Muscle layer of duodenum (tissue), 2 donors: Measurements from ENCODE around the gene MRPL47.
A peak's percentile ranks its signal among the peaks of the same experiment; 100 is the strongest.

Source experiments
- H3K27ac ChIP-seq: one replicate; pipeline ENCODE4 v1.7.0; 2013; ENCODE audit warnings: mild to moderate bottlenecking, low read length
- H3K27me3 ChIP-seq: one replicate; pipeline ENCODE4 v1.7.0; 2013; ENCODE audit warnings: low read depth, mild to moderate bottlenecking, control low read depth, low read length
- H3K36me3 ChIP-seq, 2 donors: one replicate each; pipeline ENCODE4 v1.7.0; 2013; ENCODE audit warnings: low read length in 2 of 2, control low read depth in 1 of 2, mild to moderate bottlenecking in 1 of 2; ENCODE audit not compliant: insufficient read depth in 2 of 2, control insufficient read depth in 1 of 2
- H3K4me1 ChIP-seq, 2 donors: one replicate each; pipeline ENCODE4 v1.7.0; 2013; ENCODE audit warnings: low read length in 2 of 2, mild to moderate bottlenecking in 2 of 2, control low read depth in 1 of 2, moderate library complexity in 1 of 2; ENCODE audit not compliant: insufficient read depth in 2 of 2, control insufficient read depth in 1 of 2
- H3K4me3 ChIP-seq, 2 donors: one replicate each; pipeline ENCODE4 v1.7.0; 2013; ENCODE audit warnings: low read length in 2 of 2, low read depth in 1 of 2, mild to moderate bottlenecking in 1 of 2
- H3K9me3 ChIP-seq, 2 donors: one replicate each; pipeline ENCODE4 v1.7.0; 2013; ENCODE audit warnings: low read length in 2 of 2, control low read depth in 1 of 2, mild to moderate bottlenecking in 1 of 2; ENCODE audit not compliant: control insufficient read depth in 1 of 2
- donor health status: healthy.

Gene MRPL47

DNA sequence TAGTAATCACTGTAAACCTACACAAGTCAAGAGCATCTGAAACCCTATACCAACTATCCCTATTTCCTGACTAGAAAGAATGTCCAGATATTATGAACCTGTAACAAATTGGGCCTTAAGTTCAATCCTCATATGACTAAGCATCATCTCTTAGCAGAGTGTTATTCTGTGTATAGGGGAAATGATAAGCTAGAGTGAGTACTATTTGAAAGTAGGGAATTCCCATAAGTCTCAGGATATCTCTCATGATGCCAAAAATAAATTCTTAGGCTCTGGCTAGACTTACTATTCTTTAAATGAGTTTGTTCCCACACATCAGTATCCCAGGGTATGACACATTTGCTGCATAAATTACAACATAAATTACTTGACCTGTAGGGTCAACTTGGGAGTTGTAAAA, 15.3 kb downstream of the MRPL47 start:
- peaks cover 62 to 79% of the 10 kb centered on the region in 2 donors for H3K36me3 ChIP-seq
- H3K27me3 ChIP-seq, result no peaks in the 10 kb centered on the region
- H3K4me1 ChIP-seq, result peaks cover 0 to 4% of the 10 kb centered on the region in 2 donors
- no peak overlapping the region for H3K4me3 ChIP-seq
- no peaks in the 10 kb centered on the region for H3K9me3 ChIP-seq
- no peak overlapping the region for H3K27ac ChIP-seq

DNA sequence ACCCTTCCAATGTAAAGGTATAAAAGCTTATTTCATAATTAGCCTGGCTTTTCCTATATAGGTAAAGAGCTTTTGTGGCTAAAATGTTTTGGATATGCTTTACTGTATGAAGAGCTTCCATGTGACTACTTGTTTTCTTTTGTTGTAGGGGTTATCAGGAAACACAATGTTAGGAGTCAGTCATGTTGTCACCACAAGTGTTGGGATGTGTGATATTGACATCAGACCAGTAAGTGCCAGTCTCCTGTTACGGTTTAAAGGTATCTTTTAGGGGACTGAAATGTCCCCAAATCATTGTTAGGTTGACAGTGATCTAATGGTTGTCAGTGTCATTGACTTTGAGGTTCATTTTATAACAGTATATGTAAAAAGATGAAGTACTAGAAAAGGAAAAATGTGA, 23.4 kb downstream of the MRPL47 start:
- peaks cover 41 to 44% of the 10 kb centered on the region in 2 donors for H3K36me3 ChIP-seq
- H3K27ac ChIP-seq, result no peak overlapping the region
- H3K27me3 ChIP-seq, result no peaks in the 10 kb centered on the region
- no peaks in the 10 kb centered on the region for H3K9me3 ChIP-seq
- no peak overlapping the region for H3K4me3 ChIP-seq
- no peaks in the 10 kb centered on the region for H3K4me1 ChIP-seq

DNA sequence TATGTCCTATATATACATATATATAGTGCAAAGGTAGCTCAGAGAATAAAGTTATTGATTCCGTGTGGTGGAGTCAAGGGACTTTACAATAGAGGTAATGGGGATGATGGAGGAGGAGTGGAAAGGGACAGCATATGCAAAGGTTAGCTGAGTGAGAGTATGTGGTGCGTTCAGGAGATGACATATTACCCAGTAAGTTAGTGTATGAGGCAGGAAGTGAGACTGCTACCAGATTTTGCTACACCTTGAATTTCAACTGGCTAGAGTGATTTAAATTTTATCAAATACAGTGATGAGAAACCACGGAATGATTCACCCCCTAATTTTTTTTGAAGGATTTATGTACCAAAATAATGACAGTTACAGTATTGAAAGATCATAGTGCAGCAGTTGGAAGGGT, 38.9 kb downstream of the MRPL47 start:
- Histone ChIP-seq H3K4me3 (no peak overlapping the region), H3K9me3 (no peaks in the 10 kb centered on the region), H3K36me3 (peaks cover 7 to 8% of the 10 kb centered on the region in 2 donors), H3K4me1 (peaks cover 7 to 10% of the 10 kb centered on the region in 2 donors), H3K27me3 (no peaks in the 10 kb centered on the region), H3K27ac (no peak overlapping the region)

DNA sequence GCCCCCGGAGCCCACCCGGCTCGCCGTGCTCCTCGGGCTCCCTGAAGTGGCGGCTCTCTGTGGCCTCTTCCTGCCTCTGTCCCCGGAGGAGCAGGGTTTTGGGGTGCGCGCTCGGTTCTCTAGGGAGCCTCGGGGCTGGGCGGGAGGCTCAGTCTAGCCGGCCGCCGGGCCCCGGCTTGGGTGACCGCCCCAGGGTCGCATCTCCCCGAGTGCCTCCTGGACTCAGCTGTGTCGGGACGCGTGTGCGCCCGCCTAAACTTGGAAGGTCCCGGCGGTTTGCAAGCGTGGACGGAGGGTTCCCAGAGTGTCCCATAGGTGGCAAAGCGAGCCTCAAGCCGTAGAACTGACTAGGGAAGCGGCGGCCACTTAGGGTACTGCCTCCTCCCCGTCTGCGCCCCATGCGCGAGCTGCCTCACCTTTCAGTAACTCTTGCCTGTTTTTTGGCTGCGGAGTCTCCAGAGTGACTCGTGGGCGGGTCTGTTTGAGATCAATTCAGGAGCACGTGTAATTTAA, 41.1 kb downstream of the MRPL47 start:
- Histone ChIP-seq H3K4me3 (peak overlapping the region; percentile 78 to 88), H3K27ac (peak overlapping the region; percentile 71), H3K9me3 (no peaks in the 10 kb centered on the region), H3K36me3 (no peaks in the 10 kb centered on the region), H3K27me3 (no peaks in the 10 kb centered on the region), H3K4me1 (peaks cover 7 to 10% of the 10 kb centered on the region in 2 donors)

DNA sequence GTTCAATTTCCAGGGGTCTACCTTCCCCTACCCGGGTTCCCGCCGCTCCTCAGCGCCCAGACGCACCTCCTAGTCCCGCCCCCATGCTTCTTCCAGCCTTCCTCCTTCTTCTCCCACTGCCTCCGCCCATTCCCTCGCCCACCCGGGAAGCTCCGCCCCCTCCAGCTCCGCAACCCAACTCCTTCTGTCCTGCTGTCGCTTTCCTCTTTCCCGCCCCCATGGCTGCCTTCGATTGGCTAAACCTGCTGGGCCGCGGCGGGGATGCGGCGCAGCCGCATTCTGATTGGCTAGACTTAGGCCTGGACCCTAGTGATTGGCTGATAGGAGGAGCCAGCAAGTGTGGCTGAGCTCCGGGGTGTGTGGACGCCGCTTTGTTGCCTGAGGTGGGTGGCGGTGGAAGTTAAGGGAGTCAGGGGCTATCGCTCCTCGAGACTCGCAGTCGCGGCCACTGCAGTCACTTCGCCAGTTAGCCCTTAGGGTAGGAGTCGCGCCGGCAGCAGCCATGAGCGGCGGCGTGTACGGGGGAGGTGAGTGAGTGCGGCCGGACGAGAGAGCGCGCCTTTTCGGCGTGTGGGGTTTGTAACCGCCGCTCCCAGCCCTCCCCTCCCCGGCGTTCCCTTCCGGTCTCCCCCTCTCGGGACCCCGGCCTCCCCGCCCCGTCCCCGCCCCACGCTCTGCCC, 41.7 kb downstream of the MRPL47 start, which contains the start of gene ACTL6A:
TSS of gene ACTL6A (plus strand) at position 336 of the 680 bp plus-strand sequence. CDS start at position 503, 167 bp downstream.
- Histone ChIP-seq H3K36me3 (no peaks in the 10 kb centered on the region), H3K9me3 (no peaks in the 10 kb centered on the region), H3K4me1 (peaks cover 7 to 10% of the 10 kb centered on the region in 2 donors), H3K4me3 (peak within 1 kb of the TSS; percentile 78 to 88), H3K27me3 (no peaks in the 10 kb centered on the region), H3K27ac (peak within 1 kb of the TSS; percentile 71)

DNA sequence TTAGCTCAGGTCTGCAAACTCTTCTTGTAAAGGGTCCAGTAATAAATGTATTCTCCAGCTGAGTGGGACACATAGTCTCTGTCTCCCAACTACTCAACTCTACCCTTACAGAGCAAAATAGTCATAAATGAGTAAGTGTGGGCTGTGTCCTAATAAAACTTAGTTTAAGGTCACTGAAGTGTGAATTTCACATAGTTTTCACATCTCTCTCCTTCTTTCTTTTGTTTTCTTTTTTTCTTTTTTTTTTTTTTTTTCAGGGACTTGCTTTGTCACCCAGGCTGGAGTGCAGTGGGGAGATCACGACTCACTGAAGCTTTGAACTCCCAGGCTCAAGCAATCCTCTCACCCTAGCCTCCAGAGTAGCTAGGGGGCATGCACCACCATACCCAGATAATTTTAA, 43.6 kb downstream of the MRPL47 start:
- Histone ChIP-seq H3K4me3 (no peak overlapping the region), H3K36me3 (no peaks in the 10 kb centered on the region), H3K4me1 (peaks cover 7 to 10% of the 10 kb centered on the region in 2 donors), H3K9me3 (no peaks in the 10 kb centered on the region), H3K27ac (no peak overlapping the region), H3K27me3 (no peaks in the 10 kb centered on the region)

DNA sequence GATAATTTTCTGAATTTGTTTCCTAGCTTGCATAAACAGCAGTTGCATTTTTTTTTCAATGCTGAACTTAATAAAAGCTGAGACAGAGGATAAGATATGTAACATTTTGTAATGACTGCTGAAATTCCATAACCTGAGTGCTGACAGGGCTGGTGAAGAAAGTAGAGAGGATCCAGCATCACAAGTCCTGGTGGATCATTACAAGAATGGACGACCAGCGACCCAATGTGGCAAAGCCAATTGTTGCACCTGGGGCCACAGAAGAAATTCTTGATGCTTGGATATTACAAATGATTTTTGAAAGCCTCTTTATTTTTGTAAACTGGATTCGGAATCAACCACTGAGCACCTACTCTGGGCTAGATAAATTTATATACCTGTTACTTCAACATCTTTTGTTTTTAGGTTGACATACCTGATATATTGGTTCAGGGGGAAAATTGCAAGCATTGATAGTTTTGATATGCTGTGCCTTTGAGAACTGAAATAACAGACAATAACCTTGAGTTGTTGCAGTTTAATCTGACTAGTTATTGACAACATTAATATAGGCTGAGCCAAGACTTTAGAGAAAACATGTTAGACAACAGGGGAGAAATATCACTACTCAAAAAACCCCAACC, 45.6 kb downstream of the MRPL47 start:
- no peaks in the 10 kb centered on the region for H3K9me3 ChIP-seq
- H3K4me1 ChIP-seq, result peaks cover 3% of the 10 kb centered on the region in 2 donors
- no peaks in the 10 kb centered on the region for H3K36me3 ChIP-seq
- H3K27ac ChIP-seq, result no peak overlapping the region
- no peaks in the 10 kb centered on the region for H3K27me3 ChIP-seq
- H3K4me3 ChIP-seq, result no peak overlapping the region

DNA sequence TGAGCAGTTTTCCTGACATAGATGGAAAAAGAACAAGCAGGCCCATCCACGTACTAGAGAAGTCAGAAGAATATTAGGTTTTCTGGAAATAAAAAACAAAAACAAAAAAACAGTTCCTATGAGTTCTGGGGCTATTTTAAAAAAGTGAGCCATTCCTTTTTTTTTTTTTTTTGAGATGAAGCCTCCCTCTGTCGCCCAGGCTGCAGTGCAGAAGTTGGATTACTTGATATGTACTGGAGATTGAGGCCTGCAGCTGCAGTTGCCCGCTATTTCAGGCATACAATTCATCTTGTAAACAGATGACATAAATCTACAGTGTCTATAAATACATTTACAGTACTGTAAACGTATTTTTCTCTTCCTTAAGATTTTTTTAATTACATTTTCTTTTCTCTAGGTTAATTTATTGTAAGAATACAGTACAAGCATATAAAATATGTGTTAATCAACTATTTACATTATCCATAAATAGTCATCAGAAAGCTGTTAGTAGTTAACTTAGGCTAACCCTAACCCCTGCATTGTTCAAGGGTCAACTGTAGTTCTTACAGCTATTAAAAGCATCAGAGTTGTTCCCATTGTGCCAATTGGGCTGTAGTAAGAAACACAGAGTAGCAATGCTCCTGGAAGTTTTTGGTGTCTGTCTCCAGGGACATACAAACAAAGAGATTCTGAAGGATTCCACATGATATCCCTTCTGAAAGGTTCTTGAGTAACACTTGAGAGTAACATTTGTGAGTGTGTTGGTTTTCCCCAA, 52.9 kb downstream of the MRPL47 start:
- Histone ChIP-seq H3K27me3 (no peaks in the 10 kb centered on the region), H3K4me1 (peaks cover 0 to 9% of the 10 kb centered on the region in 2 donors), H3K36me3 (no peaks in the 10 kb centered on the region), H3K9me3 (no peaks in the 10 kb centered on the region), H3K27ac (no peak overlapping the region), H3K4me3 (no peak overlapping the region)

DNA sequence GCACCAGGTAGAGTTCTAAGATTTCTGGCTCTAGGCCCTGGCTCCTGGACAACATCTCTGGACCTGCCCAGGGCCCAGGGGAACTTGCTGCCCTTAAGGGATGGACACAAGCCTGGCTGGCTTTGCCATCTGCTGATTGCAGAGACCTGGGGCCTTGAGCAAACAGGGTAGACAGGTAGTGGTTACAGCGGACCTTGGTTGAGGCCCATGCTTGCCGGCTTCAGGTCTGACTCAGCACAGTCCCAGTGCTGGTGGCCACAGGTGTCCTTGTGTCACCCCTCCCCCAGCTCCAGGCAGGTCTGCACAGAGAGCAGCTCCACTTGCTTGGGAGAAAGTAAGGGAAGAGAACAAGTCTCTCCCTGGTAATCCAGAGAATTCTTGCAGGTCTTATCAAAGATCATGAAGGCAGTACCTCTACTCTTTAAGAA, 57.6 kb downstream of the MRPL47 start:
- H3K36me3 ChIP-seq, result no peaks in the 10 kb centered on the region

DNA sequence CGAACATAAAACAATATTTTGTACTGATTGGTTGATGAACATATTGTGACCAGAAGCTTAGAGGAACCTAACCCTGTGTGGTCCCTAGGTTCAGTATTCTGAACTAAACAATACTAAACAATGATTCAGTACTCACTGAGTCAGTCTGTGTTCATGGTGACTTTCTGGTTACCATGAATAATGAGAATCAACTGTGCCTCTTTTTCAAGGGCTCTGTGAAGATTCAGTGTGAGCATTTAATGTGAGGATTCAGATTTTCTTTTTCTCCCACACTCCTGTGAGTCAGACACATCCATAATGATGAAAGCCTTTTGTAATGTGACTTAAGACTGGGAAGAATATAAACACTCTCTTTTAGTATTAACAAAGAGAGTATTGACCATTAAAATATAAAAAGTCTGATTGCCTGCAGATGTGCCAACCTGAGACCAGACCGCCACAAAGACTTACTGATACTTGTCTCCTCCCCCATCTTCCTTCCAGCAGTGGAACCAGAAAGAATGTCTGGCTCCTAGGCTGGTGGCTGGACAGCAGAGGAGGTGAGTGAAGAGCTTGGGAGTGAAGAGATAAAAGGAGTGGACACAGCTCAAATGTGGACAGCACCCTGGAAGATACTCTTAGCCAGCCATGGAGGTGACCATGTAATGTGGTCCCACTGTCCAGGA, 59.3 kb downstream of the MRPL47 start:
- Histone ChIP-seq H3K27me3 (no peaks in the 10 kb centered on the region), H3K36me3 (no peaks in the 10 kb centered on the region), H3K27ac (no peak overlapping the region), H3K9me3 (no peaks in the 10 kb centered on the region), H3K4me1 (no peaks in the 10 kb centered on the region), H3K4me3 (no peak overlapping the region)

More for the DNA sequence above, 57.6 kb downstream of the MRPL47 start:
- Histone ChIP-seq H3K27ac (no peak overlapping the region), H3K4me1 (peaks cover 0 to 8% of the 10 kb centered on the region in 2 donors), H3K4me3 (no peak overlapping the region), H3K9me3 (no peaks in the 10 kb centered on the region), H3K27me3 (no peaks in the 10 kb centered on the region)

DNA sequence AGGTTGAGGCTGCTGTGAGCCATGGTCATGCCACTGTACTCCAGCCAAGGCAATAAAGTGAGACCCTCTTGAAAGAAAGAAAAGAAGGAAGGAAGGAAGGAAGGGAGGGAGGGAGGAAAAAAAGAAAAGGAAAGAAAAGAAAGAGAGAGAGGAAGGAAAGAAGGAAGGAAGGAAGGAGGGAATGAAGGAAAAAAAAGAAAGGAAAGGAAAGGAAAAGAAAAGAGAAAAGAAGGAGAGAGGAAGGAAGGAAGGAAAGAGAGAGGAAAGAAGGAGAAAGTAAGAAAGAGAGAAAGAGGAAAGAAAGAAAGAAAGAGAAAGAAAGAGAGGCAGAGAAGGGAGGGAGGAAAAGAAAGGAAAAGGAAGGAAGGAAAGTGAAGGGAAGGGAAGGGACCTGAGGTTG, 62.1 kb downstream of the MRPL47 start:
- no peaks in the 10 kb centered on the region for H3K9me3 ChIP-seq
- no peaks in the 10 kb centered on the region for H3K27me3 ChIP-seq
- H3K36me3 ChIP-seq, result no peaks in the 10 kb centered on the region
- no peaks in the 10 kb centered on the region for H3K4me1 ChIP-seq
- H3K4me3 ChIP-seq, result no peak overlapping the region
- no peak overlapping the region for H3K27ac ChIP-seq
